KG1 (cell line): ENCODE measurements around the gene LIFR.
"Not testable (repeated sequence)": the region's sequence is repeated elsewhere in the genome, so short reads cannot be mapped to it uniquely, and the experiment has no call there.

Source experiments
- DNase-seq: peaks from one replicate; lab custom pipeline; 2025; lab: John Stamatoyannopoulos, UW

LIFR gene

GRCh38 chr5:38547257-38547656 is 9.2 kb downstream of the LIFR start:
- DNase-seq, result no peak

GRCh38 chr5:38546691-38547146 is 9.7 kb downstream of the LIFR start:
- no peak for DNase-seq

- no peak for DNase-seq
Observed at GRCh38 chr5:38543886-38544285, 12.6 kb downstream of the LIFR start.

- no peak for DNase-seq
Observed at GRCh38 chr5:38543074-38543473, 13.4 kb downstream of the LIFR start.

GRCh38 chr5:38541174-38541725 is 15.2 kb downstream of the LIFR start:
- DNase-seq, result no peak

- DNase-seq, result no peak
Observed at GRCh38 chr5:38540314-38540713, 16.1 kb downstream of the LIFR start.

- no peak for DNase-seq
Observed at GRCh38 chr5:38538161-38538560, 18.3 kb downstream of the LIFR start.

- DNase-seq, result no peak
Observed at GRCh38 chr5:38537505-38537904, 18.9 kb downstream of the LIFR start.

GRCh38 chr5:38536968-38537367 is 19.5 kb downstream of the LIFR start:
- no peak for DNase-seq

GRCh38 chr5:38535845-38536244 is 20.6 kb downstream of the LIFR start:
- DNase-seq, result no peak

GRCh38 chr5:38535248-38535750 is 21.1 kb downstream of the LIFR start:
- no peak for DNase-seq

GRCh38 chr5:38534156-38534453 is 22.3 kb downstream of the LIFR start:
- no peak for DNase-seq

- DNase-seq, result no peak
Observed at GRCh38 chr5:38533286-38534155, 22.9 kb downstream of the LIFR start.

- DNase-seq, result no peak
Observed at GRCh38 chr5:38532165-38532669, 24.2 kb downstream of the LIFR start.

GRCh38 chr5:38531518-38531917 is 24.9 kb downstream of the LIFR start:
- no peak for DNase-seq

GRCh38 chr5:38529955-38530646 is 26.3 kb downstream of the LIFR start:
- DNase-seq, result no peak

- no peak for DNase-seq
Observed at GRCh38 chr5:38528162-38528703, 28.2 kb downstream of the LIFR start.

GRCh38 chr5:38527475-38527874 is 29.0 kb downstream of the LIFR start:
- no peak for DNase-seq

- no peak for DNase-seq
Observed at GRCh38 chr5:38524022-38524421, 32.4 kb downstream of the LIFR start.

GRCh38 chr5:38519476-38519875 is 37.0 kb downstream of the LIFR start:
- DNase-seq, result no peak

GRCh38 chr5:38518341-38518740 is 38.1 kb downstream of the LIFR start:
- no peak for DNase-seq

- not testable (repeated sequence) for DNase-seq
Observed at GRCh38 chr5:38516649-38517048, 39.8 kb downstream of the LIFR start.
